Keratinocyte (primary cell): ENCODE results near the gene TACC2. TPM values are rescaled to one million over a fixed set of nuclear protein-coding genes. Genes with fewer than 3 reads are reported as not detected.
A peak's percentile ranks its signal among the peaks of the same experiment; 100 is the strongest.

Experiments used
- DNase-seq: peaks from one replicate; pipeline ENCODE4 v3.0.0-alpha.2; 2011; ENCODE audit warnings: low read depth, missing footprints, low spot score
- FAIRE-seq: peaks from 2 replicates; lab custom pipeline; 2011; peaks lifted over from hg19 to GRCh38; lab: Jason Lieb, UNC
- H2AFZ ChIP-seq: 2 replicates; pipeline ENCODE4 v1.6.0; 2012; ENCODE audit warnings: low read length, control low read depth, inconsistent platforms; ENCODE audit not compliant: control insufficient read depth
- H3K27ac ChIP-seq: 2 replicates; pipeline ENCODE4 v1.5.1; 2011; ENCODE audit warnings: low read length; ENCODE audit not compliant: control insufficient read depth, insufficient read depth
- H3K27me3 ChIP-seq: 3 replicates; pipeline ENCODE4 v1.6.0; 2011; ENCODE audit warnings: low read length; ENCODE audit not compliant: control insufficient read depth, insufficient read depth; ENCODE audit errors: extremely low read depth
- H3K36me3 ChIP-seq, 2 experiments: 2 replicates in 1 of 2; 3 replicates in 1 of 2; pipeline ENCODE4 v1.5.1; 2011; ENCODE audit warnings: low read length in 2 of 2, mild to moderate bottlenecking in 1 of 2; ENCODE audit not compliant: control insufficient read depth in 2 of 2, insufficient read depth in 2 of 2; ENCODE audit errors: extremely low read depth in 1 of 2
- H3K4me1 ChIP-seq: 3 replicates; pipeline ENCODE4 v1.5.1; 2011; ENCODE audit warnings: low read length; ENCODE audit not compliant: control insufficient read depth, insufficient read depth; ENCODE audit errors: extremely low read depth
- H3K4me2 ChIP-seq: 3 replicates; pipeline ENCODE4 v1.6.0; 2011; ENCODE audit warnings: low read depth, low read length; ENCODE audit not compliant: control insufficient read depth, insufficient read depth; ENCODE audit errors: extremely low read depth
- H3K4me3 ChIP-seq, 3 experiments: fragments of 200-600 bp in 1 of 3; sonication (generic) in 1 of 3; 2 replicates in 2 of 3; 3 replicates in 1 of 3; pipeline ENCODE4 v1.5.1; 2011 to 2016; ENCODE audit warnings: low read length in 3 of 3, mild to moderate bottlenecking in 3 of 3, control low read depth in 2 of 3, inconsistent platforms in 1 of 3, low read depth in 1 of 3, mixed read lengths in 1 of 3, mixed run types in 1 of 3, moderate library complexity in 1 of 3; ENCODE audit not compliant: control insufficient read depth in 2 of 3, insufficient read depth in 2 of 3; ENCODE audit errors: extremely low read depth in 1 of 3
- H3K79me2 ChIP-seq: 2 replicates; pipeline ENCODE4 v1.6.0; 2012; ENCODE audit warnings: low read length; ENCODE audit not compliant: control insufficient read depth, insufficient read depth
- H3K9ac ChIP-seq: 3 replicates; pipeline ENCODE4 v1.6.0; 2011; ENCODE audit warnings: low read length; ENCODE audit not compliant: control insufficient read depth, insufficient read depth; ENCODE audit errors: extremely low read depth
- H3K9me1 ChIP-seq: 3 replicates; pipeline ENCODE4 v1.6.0; 2011; ENCODE audit warnings: low read length; ENCODE audit not compliant: control insufficient read depth, insufficient read depth; ENCODE audit errors: extremely low read depth
- H3K9me3 ChIP-seq: 2 replicates; pipeline ENCODE4 v1.5.1; 2012; ENCODE audit warnings: low read depth, low read length; ENCODE audit not compliant: control insufficient read depth
- H4K20me1 ChIP-seq: 3 replicates; pipeline ENCODE4 v1.6.0; 2011; ENCODE audit warnings: low read length; ENCODE audit not compliant: control insufficient read depth, insufficient read depth; ENCODE audit errors: extremely low read depth
- EZH2 ChIP-seq: IDR thresholded peaks from one replicate; pipeline ENCODE4 v1.6.1; 2012; ENCODE audit warnings: inconsistent platforms, mild to moderate bottlenecking, low read length, moderate library complexity
- dilution Hi-C: fragments of 300-500 bp; cut with MboI; formaldehyde crosslinking; loops from one replicate; pipeline ENCODE4 v1.7.0; 2020; ENCODE audit warnings: low sequenced_read_pairs; ENCODE audit not compliant: extremely low pct_ligation_motif_present
- polyA plus RNA-seq, 5 experiments: library from polyadenylated mRNA; depleted of rRNA in 3 of 5; stranded (reverse) in 3 of 5; stranded (forward) in 1 of 5; unstranded in 1 of 5; fragments of >200 nt; gene quantifications; 1 replicate in 1 of 5; 2 replicates in 3 of 5; 3 replicates in 1 of 5; pipeline versions ENCODE4 v1.2.1 to v1.2.3, GENCODE V29; 2011 to 2012; ENCODE audit warnings: missing spikeins in 2 of 5, low read depth in 1 of 5, low replicate concordance in 1 of 5
- TF ChIP-seq, protein P1 (sequence below), 3 experiments: IDR thresholded peaks in 1 of 3; conservative IDR thresholded peaks in 1 of 3; optimal IDR thresholded peaks in 1 of 3; 2 replicates in 2 of 3; 3 replicates in 1 of 3; pipeline versions ENCODE3 to v1.5.1; 2011; ENCODE audit warnings: low read length in 3 of 3, mild to moderate bottlenecking in 3 of 3, moderate library complexity in 2 of 3, control low read depth in 1 of 3, inconsistent platforms in 1 of 3; ENCODE audit not compliant: insufficient read depth in 2 of 3; ENCODE audit errors: extremely low read depth in 1 of 3

The TACC2 gene
- polyA plus RNA-seq, 1 donor (not counting 4 experiments of a cell fraction or from before 2014, with no cell fraction given): 12.8 TPM

DNA sequence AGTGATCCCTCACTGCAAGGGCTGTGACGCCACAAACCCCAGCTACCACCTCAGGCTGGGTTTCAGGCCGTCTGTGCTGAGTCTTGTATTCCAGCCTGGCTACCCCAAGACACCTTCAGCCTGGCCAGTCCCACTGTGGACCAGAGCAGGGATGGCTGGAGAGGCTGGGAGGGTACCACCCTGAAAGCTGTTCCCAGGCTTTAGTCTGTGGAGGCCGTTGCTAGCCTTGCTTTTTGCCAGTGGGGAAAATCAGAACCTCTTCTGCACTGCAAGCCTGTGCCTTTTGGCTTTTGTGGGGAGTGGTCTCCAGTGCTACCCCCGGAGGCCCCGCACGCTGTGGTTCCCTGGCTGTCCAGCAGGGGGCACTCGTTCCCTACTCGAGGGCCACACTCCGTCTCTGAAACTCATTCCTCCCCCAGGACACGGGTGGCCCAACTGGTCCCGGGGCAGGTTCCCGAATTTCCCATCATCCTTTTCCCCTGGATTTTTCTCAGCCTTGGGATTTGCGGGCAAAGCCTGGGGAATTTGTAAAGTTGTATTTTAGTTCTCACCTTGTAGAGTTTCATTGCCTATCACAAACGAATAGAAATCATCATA is 153.8 kb downstream of the TACC2 start:
- Histone ChIP-seq H3K4me3 (no peak overlapping the region), H3K27me3 (no peaks in the 10 kb centered on the region), H3K9me1 (peaks cover 8% of the 10 kb centered on the region), H3K9me3 (peaks cover 3% of the 10 kb centered on the region), H3K27ac (no peak overlapping the region), H3K4me1 (peaks cover 36% of the 10 kb centered on the region), H2AFZ (no peak overlapping the region), H3K9ac (no peak overlapping the region), H3K4me2 (no peak overlapping the region), H3K79me2 (no peaks in the 10 kb centered on the region), H4K20me1 (peaks cover 4% of the 10 kb centered on the region), H3K36me3 (peaks cover 11 to 18% of the 10 kb centered on the region in 2 experiments)
- DNase-seq (no peak), FAIRE-seq (no peak)
- no peak for TF ChIP-seq EZH2
- TF ChIP-seq, protein P1, sequence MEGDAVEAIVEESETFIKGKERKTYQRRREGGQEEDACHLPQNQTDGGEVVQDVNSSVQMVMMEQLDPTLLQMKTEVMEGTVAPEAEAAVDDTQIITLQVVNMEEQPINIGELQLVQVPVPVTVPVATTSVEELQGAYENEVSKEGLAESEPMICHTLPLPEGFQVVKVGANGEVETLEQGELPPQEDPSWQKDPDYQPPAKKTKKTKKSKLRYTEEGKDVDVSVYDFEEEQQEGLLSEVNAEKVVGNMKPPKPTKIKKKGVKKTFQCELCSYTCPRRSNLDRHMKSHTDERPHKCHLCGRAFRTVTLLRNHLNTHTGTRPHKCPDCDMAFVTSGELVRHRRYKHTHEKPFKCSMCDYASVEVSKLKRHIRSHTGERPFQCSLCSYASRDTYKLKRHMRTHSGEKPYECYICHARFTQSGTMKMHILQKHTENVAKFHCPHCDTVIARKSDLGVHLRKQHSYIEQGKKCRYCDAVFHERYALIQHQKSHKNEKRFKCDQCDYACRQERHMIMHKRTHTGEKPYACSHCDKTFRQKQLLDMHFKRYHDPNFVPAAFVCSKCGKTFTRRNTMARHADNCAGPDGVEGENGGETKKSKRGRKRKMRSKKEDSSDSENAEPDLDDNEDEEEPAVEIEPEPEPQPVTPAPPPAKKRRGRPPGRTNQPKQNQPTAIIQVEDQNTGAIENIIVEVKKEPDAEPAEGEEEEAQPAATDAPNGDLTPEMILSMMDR (optimal IDR thresholded peaks at IDR 0.05 in 1 of 3, IDR thresholded peaks at IDR 0.05 in 1 of 3, conservative IDR thresholded peaks at IDR 0.05 in 1 of 3; ENCODE audit: extremely low read depth in 1 of 3, insufficient read depth in 2 of 3, low read length in 3 of 3): peak; percentile 90 to 96 (median 91)
- dilution Hi-C loops: no loop called here

DNA sequence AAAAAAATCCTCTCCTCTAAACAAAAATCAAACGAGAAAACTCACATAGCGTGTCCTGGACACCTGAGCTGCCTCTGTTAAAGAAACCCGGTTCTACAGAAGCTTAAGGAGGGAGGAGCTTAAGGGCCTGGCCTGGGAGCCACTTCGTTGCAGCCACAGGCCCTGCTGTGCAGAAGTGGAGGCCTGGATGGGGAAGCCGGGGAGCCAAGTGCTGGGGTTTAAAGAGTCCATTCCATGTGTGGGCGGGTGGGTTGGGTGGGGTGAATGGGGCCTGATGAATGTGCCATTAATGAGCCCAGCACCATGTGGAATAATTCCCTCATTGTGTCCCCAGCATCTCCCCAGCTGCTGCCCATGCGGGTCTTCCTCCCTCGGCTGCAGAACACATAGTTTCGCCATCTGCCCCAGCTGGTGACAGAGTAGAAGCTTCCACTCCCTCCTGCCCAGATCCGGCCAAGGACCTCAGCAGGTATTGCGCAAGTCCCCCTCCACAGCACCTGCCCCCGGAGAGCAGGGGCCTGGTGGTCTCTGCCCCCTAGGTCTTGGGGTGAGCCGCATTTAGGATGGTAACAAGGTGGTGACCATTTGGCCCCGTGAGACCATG is 154.4 kb downstream of the TACC2 start:
- no peaks in the 10 kb centered on the region for H3K79me2 ChIP-seq
- H3K27me3 ChIP-seq: no peaks in the 10 kb centered on the region
- H3K9ac ChIP-seq: no peak overlapping the region
- H3K4me1 ChIP-seq: peaks cover 36% of the 10 kb centered on the region
- H3K27ac ChIP-seq: no peak overlapping the region
- no peak for FAIRE-seq
- H3K4me2 ChIP-seq: no peak overlapping the region
- no peak overlapping the region for H3K4me3 ChIP-seq
- H4K20me1 ChIP-seq: peaks cover 4% of the 10 kb centered on the region
- peaks cover 8% of the 10 kb centered on the region for H3K9me1 ChIP-seq
- DNase-seq: no peak
- peaks cover 3% of the 10 kb centered on the region for H3K9me3 ChIP-seq
- TF ChIP-seq, protein P1 (optimal IDR thresholded peaks at IDR 0.05 in 1 of 3, IDR thresholded peaks at IDR 0.05 in 1 of 3, conservative IDR thresholded peaks at IDR 0.05 in 1 of 3; ENCODE audit: extremely low read depth in 1 of 3, insufficient read depth in 2 of 3, low read length in 3 of 3): no peak
- no peak for TF ChIP-seq EZH2
- peaks cover 11 to 18% of the 10 kb centered on the region in 2 experiments for H3K36me3 ChIP-seq
- H2AFZ ChIP-seq: no peak overlapping the region
- dilution Hi-C loops: no loop called here
